Skeletal muscle satellite cell (primary cell): ENCODE data around the gene SRBD1. TPM values are rescaled to one million over a fixed set of nuclear protein-coding genes. Genes with fewer than 3 reads are reported as not detected.

Experiments used
- H3K27me3 ChIP-seq: 2 replicates; pipeline ENCODE4 v1.7.0; 2013; ENCODE audit warnings: low read length; ENCODE audit not compliant: control insufficient read depth, insufficient read depth
- H3K36me3 ChIP-seq: 2 replicates; pipeline ENCODE4 v1.7.0; 2013; ENCODE audit warnings: mild to moderate bottlenecking, control low read depth, low read length; ENCODE audit not compliant: insufficient read depth
- H3K4me1 ChIP-seq: 2 replicates; pipeline ENCODE4 v1.7.0; 2013; ENCODE audit warnings: low read length; ENCODE audit not compliant: control insufficient read depth, insufficient read depth
- H3K4me2 ChIP-seq: 2 replicates; pipeline ENCODE4 v1.7.0; 2013; ENCODE audit warnings: mild to moderate bottlenecking, low read length
- H3K4me3 ChIP-seq: 2 replicates; pipeline ENCODE4 v1.7.0; 2013; ENCODE audit warnings: low read length
- H3K9ac ChIP-seq: 2 replicates; pipeline ENCODE4 v1.7.0; 2013; ENCODE audit warnings: mild to moderate bottlenecking, low read depth, low read length, moderate library complexity
- H3K9me3 ChIP-seq: replicated peaks from 2 replicates; pipeline ENCODE4 v1.7.0; 2013; ENCODE audit warnings: mild to moderate bottlenecking, control low read depth, low read length
- small RNA-seq: library from RNA; depleted of rRNA; stranded (forward); fragments of <200 nt; gene quantifications from one replicate; pipeline ENCODE3, GENCODE V24; 2012

SRBD1 gene

GRCh38 chr2:45344071-45344470 lies 267.0 kb downstream of the SRBD1 start:
- H3K4me2 ChIP-seq = no peak overlapping the region
- no peaks in the 10 kb centered on the region for H3K27me3 ChIP-seq

GRCh38 chr2:45343251-45344017 lies 267.6 kb downstream of the SRBD1 start:
- H3K27me3 ChIP-seq = no peaks in the 10 kb centered on the region
- H3K4me1 ChIP-seq = peaks cover 18% of the 10 kb centered on the region
- H3K4me3 ChIP-seq = no peak overlapping the region
- no peak overlapping the region for H3K9ac ChIP-seq
- H3K36me3 ChIP-seq = no peaks in the 10 kb centered on the region
- no peak overlapping the region for H3K4me2 ChIP-seq
- H3K9me3 ChIP-seq = no peaks in the 10 kb centered on the region

More at GRCh38 chr2:45344071-45344470, 267.0 kb downstream of the SRBD1 start:
- Histone ChIP-seq H3K9me3 (no peaks in the 10 kb centered on the region), H3K4me1 (peaks cover 18% of the 10 kb centered on the region), H3K36me3 (no peaks in the 10 kb centered on the region), H3K4me3 (no peak overlapping the region), H3K9ac (no peak overlapping the region)

GRCh38 chr2:45340318-45340717 lies 270.7 kb downstream of the SRBD1 start:
- Histone ChIP-seq H3K4me1 (peaks cover 11% of the 10 kb centered on the region), H3K9me3 (no peaks in the 10 kb centered on the region), H3K36me3 (no peaks in the 10 kb centered on the region), H3K9ac (no peak overlapping the region), H3K4me2 (no peak overlapping the region), H3K4me3 (no peak overlapping the region), H3K27me3 (no peaks in the 10 kb centered on the region)

DNA sequence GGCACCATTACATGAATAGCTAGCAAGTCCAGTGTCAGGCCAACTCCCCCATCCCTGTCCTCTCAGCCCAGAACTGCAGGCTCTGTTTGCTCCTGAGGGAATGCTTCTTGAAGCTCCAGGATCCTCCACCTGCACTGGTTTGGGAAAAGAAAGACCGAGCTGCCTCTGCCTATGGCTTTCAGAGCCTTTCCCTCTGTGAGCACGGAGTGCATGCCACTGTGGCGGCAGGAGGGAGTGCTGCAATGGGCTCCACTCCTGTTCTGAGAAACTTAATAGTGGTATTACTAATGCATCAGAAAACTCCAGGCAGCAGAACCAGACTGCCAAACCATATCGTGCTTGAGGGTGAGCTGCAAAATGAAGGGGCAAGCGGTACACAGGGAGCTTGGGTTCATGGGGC lies 271.8 kb downstream of the SRBD1 start:
- H3K9me3 ChIP-seq = no peaks in the 10 kb centered on the region
- no peak overlapping the region for H3K4me2 ChIP-seq
- H3K27me3 ChIP-seq = no peaks in the 10 kb centered on the region
- H3K36me3 ChIP-seq = no peaks in the 10 kb centered on the region
- no peak overlapping the region for H3K9ac ChIP-seq
- H3K4me3 ChIP-seq = no peak overlapping the region
- peaks cover 11% of the 10 kb centered on the region for H3K4me1 ChIP-seq

Small RNAs within 50 kb of the gene (small RNA-seq; reads per million reads assigned to genes)
- not detected for gene RN7SL414P
